ENCODE measurements around the gene EIF4G2.
A peak's percentile ranks its signal among the peaks of the same experiment; 100 is the strongest.

EIF4G2 gene

DNA sequence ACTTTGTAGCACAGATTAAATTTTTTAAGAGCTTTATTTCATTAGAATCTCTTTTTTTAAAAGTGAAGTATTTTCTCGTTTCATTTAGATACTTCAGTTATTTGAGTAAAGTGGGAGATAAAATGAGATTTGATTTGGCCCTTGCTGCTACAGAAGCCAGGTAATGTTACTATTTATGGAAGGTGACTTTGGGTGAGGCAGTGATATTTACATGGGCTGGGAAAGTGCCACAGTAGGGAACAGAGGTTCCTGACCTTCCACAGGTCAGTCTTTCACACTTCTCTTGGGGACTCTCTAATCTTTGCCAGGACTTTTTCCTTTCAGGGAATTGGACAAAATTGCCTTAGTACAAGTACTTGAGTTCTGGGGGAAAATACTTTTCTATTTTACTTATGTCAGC, 37.3 kb downstream of the EIF4G2 start:
- DNase-seq (ENCODE audit: low spot score) = no peak

DNA sequence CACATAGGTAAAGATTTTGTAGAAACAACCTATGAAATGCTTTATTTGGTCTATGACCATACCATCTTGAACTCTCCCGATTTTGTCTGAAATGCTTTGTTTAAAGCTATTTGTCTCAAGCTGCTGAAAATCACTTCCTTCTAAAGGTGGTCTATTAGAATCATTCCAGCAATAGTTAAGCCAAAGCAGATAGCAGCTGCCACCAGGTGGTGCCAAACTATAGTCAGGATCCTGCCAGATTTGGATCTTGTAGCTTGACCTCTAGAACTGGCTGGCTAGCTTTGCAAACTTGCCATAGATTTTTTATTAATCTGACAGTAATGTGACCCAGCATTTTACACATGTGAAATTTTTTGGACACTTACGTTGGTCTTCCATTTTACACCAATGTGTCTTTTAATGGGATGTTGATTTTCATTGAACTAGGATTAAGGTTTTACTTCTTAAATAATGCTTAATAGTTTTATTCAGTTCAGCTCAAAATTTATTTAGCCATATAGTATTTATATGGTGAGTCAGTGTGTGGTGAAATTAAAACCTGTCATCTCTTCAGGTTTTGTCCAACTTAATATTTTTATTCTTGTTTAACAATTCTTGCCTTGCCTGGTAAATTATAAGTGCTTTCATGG, 38.0 kb downstream of the EIF4G2 start:
- DNase-seq (ENCODE audit: low spot score) = peak; percentile 39

DNA sequence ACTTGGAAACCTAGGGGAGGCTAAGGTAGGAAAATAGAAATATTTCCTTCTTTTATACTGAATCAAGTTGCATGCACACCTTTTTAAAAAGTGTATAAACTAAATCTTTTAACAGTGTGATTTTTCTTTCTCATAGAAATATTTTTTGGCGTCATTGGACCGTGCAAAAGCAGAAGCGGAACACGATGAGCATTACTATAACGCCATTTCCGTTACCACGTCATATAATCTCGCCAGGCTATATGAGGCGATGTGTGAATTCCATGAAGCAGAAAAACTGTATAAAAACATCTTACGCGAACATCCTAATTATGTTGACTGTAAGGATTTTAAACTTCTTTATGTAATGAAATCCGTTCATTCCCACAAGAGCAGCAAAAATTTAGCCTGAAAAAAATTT, 44.3 kb downstream of the EIF4G2 start:
- no peak for DNase-seq (ENCODE audit: low spot score)

DNA sequence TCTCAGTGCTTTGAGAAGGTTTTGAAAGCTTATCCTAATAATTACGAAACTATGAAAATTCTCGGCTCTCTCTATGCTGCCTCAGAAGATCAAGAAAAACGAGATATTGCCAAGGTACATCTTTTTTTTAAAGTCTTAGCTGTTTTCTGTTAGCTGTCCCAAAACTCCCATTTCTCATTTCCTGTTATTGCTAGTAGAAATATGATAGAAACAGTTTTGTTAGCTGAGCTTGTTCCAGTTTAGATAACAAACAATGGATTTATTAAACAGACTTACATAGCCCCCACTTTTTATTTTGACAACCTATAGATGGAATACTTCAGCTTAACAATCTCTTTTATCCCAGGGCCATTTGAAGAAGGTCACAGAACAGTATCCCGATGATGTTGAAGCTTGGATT, 45.0 kb downstream of the EIF4G2 start:
- no peak for DNase-seq (ENCODE audit: low spot score)

DNA sequence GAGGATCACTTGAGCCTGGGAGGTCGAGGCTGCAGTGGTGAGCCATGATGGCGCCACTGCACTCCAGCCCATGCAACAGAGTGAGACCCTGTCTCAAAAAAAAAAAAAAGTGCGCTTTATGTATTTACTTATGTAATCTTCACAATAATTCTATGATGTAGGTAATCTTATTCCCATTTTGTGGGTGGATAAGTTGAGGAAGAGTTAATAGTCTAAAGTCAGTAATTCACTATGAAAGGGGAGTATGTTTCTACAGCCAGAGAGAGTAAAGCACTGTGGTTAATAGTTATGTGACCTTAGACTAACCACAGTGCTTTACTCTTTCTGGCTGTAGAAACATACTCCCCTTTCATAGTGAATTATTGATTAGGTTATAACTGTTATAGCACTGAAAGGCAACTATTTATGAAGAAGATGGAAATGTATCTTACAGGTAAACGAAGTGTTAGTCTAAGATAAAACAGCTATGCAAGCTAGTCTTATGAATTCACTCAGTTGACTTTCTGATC, 45.8 kb downstream of the EIF4G2 start:
- DNase-seq (ENCODE audit: low spot score) = no peak

DNA sequence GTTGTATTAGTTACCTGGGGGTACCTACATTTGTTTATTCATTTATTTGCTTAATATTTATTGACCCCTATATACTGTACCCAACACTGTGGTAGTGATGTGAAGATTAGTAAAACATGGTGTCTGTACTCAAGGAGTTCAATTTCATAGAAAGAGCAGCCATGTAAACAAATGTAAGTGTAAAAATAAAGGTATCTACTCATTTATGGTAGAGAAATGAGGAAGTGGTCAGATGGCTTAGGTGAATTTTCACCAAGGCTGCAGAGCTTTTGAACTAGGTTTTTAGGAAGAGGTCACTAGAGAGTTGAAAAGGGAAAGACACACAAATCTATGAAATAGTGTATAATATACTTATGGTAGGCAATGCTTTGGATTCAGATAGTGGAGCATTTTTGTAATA, 46.5 kb downstream of the EIF4G2 start:
- DNase-seq (ENCODE audit: low spot score) = no peak

DNA sequence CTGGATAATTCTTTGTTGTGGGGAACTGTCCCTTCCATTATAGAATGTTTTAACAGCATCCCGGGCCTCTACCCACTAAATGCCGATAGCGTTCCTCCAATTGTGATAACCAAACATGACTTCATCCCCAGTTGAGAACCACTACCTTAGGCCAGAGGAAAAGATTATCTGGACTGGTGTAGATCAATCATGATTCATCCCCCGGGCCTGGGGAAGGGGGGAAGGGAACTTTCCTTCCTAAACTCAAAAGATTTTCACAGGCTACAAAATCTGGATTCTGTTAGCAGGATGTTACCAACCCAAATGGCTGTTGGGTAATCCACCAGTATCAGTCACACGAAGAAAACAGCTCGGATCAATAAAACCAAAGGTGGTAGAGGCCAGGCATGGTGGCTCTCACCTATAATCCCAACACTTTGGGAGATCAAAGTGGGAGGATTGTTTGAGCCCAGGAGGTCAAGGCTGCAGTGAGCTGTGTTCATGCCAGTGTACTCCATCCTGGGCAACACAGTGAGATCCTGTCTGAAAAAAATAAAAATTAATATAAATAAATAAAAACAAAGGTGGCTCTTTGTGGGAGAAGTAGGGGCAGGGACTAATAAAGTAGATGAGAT, 47.5 kb downstream of the EIF4G2 start:
- DNase-seq (ENCODE audit: low spot score) = no peak

DNA sequence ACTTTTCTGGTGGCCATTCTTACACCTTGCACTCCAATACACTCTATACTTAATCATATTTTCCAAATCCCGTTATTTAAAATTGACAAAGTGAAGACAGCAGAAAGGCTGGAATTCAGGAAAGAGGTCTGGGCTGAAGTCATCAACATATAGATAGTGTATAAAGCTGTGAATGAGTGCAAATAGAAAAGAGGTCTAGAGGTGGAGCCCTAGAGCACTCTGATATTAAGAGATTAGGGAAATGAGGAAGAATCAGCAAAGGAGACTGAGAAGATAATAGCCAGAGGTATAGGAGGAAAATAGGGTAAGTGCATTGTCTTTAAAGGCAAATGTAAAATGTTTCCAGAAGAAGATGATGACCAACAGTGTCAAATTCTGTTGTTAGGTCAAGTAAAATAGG, 49.8 kb downstream of the EIF4G2 start:
- no peak for DNase-seq (ENCODE audit: low spot score)

DNA sequence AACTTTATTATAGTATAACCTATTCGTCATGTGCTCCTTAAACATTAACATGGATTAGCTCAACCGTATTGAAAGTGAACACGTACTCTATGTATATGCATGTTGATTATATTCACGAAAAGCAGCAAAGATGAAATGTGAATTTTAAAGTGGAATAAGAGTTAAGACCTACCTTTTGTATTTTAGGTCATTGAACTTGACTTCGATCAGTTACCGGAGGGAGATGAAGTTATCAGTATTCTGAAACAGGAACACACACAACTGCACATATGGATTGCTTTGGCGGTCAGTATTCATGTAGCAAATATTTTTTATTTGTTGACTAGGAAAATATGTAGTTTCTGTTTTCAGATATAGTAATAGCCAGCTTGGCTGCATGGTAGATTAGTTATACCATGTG, 56.2 kb downstream of the EIF4G2 start:
- no peak for DNase-seq (ENCODE audit: low spot score)

DNA sequence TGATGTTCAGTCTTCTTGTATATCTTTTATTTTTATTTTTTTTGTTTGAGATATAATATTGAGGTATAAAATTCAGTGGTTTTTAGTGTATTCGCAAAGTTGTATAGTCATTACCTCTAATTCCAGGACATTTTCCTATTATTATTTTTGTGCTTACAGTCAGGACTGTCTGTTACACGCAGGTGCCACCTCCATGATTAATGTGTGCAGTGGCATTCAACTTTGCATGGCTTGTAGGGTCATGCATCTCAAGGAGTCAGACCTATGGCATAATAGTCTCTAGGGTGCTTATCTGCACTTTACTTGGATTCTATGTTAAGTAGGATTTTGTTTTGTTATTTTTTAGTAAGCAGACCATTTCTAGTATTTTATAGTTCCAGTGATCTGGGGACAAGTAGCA, 56.7 kb downstream of the EIF4G2 start:
- no peak for DNase-seq (ENCODE audit: low spot score)

DNA sequence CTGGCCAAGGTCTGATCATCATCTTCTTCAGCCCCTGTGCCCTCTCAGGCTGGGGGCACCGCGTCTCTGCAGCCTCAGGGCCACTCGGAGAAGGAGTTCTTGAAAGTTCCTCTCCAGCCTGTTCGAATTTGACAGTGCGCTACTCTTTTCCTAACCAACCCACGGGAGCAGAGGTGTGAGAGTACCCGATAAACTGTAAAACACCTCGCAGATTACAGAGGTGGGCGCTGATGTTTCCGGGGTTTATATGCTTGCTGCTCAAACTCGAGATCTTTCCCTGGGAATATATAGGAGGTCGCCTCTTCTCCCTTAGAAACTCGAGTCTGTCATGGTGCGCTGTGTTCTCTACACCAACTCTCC, 57.2 kb downstream of the EIF4G2 start:
- DNase-seq (ENCODE audit: low spot score) = no peak

DNA sequence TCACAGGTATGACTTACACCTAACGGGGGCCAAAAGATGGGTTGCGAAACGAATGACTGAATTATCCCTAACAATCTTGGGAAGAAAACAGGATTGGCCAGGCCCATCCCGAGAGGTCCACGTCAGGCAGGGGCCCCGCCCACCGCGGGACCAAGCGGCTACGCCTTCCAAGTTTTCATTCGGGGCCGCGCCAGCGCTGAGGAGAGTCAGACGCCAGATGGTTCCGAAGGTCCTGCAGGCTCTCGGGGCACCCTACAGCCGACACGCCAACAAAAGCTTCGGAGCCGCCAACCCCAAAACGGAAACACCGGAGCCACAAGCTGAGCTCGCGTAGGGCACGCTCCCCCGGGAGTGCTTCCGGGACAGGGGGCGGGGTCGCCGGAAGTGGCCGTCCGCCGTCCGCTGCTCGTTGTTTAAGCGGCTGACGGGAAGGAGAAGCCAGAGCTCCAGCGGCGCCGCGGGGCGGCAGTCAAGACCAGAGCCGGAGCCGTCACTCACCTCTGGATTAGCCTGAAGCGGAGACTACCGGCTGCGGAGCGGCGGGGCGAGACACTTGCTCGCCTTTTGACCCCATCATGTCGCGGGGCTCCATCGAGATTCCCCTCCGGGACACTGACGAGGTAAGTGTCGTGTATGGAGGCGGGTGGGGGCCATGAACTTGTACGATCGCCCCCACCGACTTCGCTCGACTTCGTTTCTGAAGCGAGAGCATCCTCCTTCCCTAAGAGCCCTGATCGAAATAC, 57.7 kb downstream of the EIF4G2 start, which contains the start of gene CTR9:
TSS of gene CTR9 (plus strand) at position 409 of the 743 bp plus-strand sequence. CDS start at position 576, 167 bp downstream.
- DNase-seq (ENCODE audit: low spot score) = peak; percentile 90

DNA sequence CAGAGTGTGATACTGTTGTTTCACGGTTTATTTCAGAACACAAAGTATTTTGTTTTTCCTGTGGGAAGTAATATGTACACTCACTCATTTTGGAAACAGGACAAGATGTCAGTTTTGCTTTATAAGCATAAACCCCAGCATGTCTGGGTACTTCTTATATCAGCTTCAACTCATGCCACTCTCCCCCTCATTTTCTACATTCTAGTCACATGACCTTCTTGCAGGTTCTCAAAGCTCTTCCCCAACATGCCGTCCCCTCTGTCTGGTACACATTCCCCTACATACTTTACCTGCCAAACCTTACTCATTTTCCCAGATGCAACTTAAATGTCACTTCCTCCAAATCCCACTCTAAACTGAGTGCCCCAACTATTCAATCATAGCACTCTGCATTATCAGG, 59.2 kb downstream of the EIF4G2 start:
- no peak for DNase-seq (ENCODE audit: low spot score)

DNA sequence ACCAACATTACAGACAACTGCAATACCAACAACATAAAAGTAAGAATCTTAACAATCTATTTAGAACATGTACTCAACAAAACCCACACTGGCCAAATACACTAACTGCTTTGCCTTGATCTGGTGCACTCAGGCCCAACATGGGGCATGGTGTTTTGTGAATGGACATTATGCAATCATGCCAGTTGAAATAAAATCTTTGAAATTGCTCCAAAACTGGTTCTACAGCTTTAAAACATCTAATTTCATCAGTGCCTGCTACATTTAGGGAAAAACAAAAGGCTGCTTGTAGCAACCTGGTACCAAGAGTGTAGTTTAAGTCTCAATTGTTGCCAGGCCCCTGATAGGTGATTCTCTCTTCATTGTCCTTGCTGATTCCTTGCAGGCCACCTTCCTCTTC, 61.0 kb downstream of the EIF4G2 start:
- no peak for DNase-seq (ENCODE audit: low spot score)
